Islet of Langerhans (tissue), 1 donor: Measurements from ENCODE around the gene DGKQ.

Source experiments
- FAIRE-seq: peaks from one replicate; lab custom pipeline; 2011; peaks lifted over from hg19 to GRCh38; lab: Jason Lieb, UNC

Gene DGKQ

GRCh38 chr4:961351-962230 is 11.8 kb downstream of the DGKQ start:
- no peak for FAIRE-seq

- no peak for FAIRE-seq
Measured at GRCh38 chr4:960636-961350, 12.6 kb downstream of the DGKQ start.

- no peak for FAIRE-seq
Measured at GRCh38 chr4:960140-960635, 13.2 kb downstream of the DGKQ start.

GRCh38 chr4:959338-960139 is 13.8 kb downstream of the DGKQ start:
- no peak for FAIRE-seq

GRCh38 chr4:958696-959337 is 14.6 kb downstream of the DGKQ start:
- no peak for FAIRE-seq

GRCh38 chr4:958314-958665 is 15.1 kb downstream of the DGKQ start:
- no peak for FAIRE-seq

- no peak for FAIRE-seq
Measured at GRCh38 chr4:957581-958313, 15.6 kb downstream of the DGKQ start.

GRCh38 chr4:957231-957580 is 16.2 kb downstream of the DGKQ start:
- no peak for FAIRE-seq

GRCh38 chr4:956531-957230 is 16.7 kb downstream of the DGKQ start:
- FAIRE-seq, result no peak

- FAIRE-seq, result no peak
Measured at GRCh38 chr4:955931-956381, 17.4 kb downstream of the DGKQ start.

GRCh38 chr4:955161-955921 is 18.0 kb downstream of the DGKQ start:
- no peak for FAIRE-seq

- no peak for FAIRE-seq
Measured at GRCh38 chr4:954211-955020, 19.0 kb downstream of the DGKQ start.

- FAIRE-seq, result no peak
Measured at GRCh38 chr4:953574-953915, 19.8 kb downstream of the DGKQ start.

- FAIRE-seq, result no peak
Measured at GRCh38 chr4:952881-953573, 20.3 kb downstream of the DGKQ start.

GRCh38 chr4:951594-952468 is 21.5 kb downstream of the DGKQ start:
- no peak for FAIRE-seq

- no peak for FAIRE-seq
Measured at GRCh38 chr4:951186-951585, 22.2 kb downstream of the DGKQ start.

GRCh38 chr4:950136-951020 is 23.0 kb downstream of the DGKQ start:
- no peak for FAIRE-seq
